ENCODE data around the gene DROSHA.

DNA sequence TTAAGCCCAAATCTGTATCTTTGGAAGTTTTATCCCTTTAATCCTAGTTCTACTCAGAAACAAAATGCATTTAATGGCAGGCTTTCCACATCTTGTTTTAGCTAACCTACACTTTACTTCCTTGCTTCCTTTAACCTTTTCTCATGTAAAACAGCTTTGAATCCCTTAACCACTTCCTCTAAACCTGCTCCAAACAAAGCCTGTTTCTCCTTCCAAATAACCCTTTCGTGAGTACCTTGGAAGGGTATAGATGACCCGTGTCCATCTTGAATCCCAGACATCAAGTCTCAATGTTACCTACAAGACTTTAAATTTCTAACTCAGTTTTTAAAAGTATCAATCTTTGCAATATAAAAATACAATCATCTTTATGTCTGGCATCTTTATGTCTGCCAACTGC, 78.4 kb downstream of the DROSHA start:
- TF ChIP-seq, protein P1, sequence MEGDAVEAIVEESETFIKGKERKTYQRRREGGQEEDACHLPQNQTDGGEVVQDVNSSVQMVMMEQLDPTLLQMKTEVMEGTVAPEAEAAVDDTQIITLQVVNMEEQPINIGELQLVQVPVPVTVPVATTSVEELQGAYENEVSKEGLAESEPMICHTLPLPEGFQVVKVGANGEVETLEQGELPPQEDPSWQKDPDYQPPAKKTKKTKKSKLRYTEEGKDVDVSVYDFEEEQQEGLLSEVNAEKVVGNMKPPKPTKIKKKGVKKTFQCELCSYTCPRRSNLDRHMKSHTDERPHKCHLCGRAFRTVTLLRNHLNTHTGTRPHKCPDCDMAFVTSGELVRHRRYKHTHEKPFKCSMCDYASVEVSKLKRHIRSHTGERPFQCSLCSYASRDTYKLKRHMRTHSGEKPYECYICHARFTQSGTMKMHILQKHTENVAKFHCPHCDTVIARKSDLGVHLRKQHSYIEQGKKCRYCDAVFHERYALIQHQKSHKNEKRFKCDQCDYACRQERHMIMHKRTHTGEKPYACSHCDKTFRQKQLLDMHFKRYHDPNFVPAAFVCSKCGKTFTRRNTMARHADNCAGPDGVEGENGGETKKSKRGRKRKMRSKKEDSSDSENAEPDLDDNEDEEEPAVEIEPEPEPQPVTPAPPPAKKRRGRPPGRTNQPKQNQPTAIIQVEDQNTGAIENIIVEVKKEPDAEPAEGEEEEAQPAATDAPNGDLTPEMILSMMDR (conservative IDR thresholded peaks at IDR 0.05 in 1 of 2, IDR thresholded peaks at IDR 0.05 in 1 of 2; ENCODE audit: extremely low read depth in 1 of 2, insufficient read depth in 1 of 2, low read depth in 1 of 2, low read length in 2 of 2), result no peak
- TF ChIP-seq EZH2 (IDR thresholded peaks at IDR 0.05; ENCODE audit: borderline replicate concordance, low read length), result no peak
